Pancreas (tissue), 10 donors: ENCODE measurements around the gene ADAMTSL2. TPM values are rescaled to one million over a fixed set of nuclear protein-coding genes. Genes with fewer than 3 reads are reported as not detected.

ENCODE experiments used
- ATAC-seq, 4 donors: fragments of 200-7000 bp; cut with Tn5 transposase; one replicate each; pipeline versions ENCODE4 v1.8.0 to v1.9.1; 2020; ENCODE audit warnings: mild to moderate bottlenecking in 4 of 4, moderate library complexity in 4 of 4
- DNase-seq, 6 donors: peaks; one replicate each; pipeline ENCODE4 v3.0.0-alpha.2; 2020
- FAIRE-seq: peaks from 2 replicates; lab custom pipeline; 2012; peaks lifted over from hg19 to GRCh38; lab: Jason Lieb, UNC
- H3K27ac ChIP-seq, 4 donors: fragments of 200-600 bp; sonication (generic); 1 replicate in 3 of 4; 2 replicates in 1 of 4; pipeline versions ENCODE4 v1.5.0 to v1.8.0; 2020
- H3K27me3 ChIP-seq, 4 donors: fragments of 200-600 bp; one replicate each; pipeline ENCODE4 v1.8.0; 2021
- H3K36me3 ChIP-seq, 3 donors: fragments of 200-600 bp; sonication (generic) in 1 of 3; one replicate each; pipeline versions ENCODE4 v1.5.0 to v1.8.0; 2020 to 2021
- H3K4me1 ChIP-seq, 3 donors: fragments of 200-600 bp; one replicate each; pipeline ENCODE4 v1.8.0; 2021
- H3K4me3 ChIP-seq, 4 donors: fragments of 200-600 bp; sonication (generic) in 2 of 4; one replicate each; pipeline versions ENCODE4 v1.5.0 to v1.8.0; 2020 to 2021
- H3K9me3 ChIP-seq, 4 donors: fragments of 200-600 bp; one replicate each; pipeline ENCODE4 v1.8.0; 2021
- CTCF ChIP-seq, 4 donors: fragments of 200-600 bp; sonication (generic) in 3 of 4; IDR thresholded peaks; one replicate each; pipeline versions ENCODE4 v1.5.0 to v1.8.0; 2021; ENCODE audit warnings: antibody characterized with exemption in 4 of 4
- WGBS, 2 donors: extraction: QIAGEN DNeasy Blood & Tissue Kit; methylation state at CpG; one replicate each; pipeline ENCODE4 v1.1.7; 2013; 5-methylcytosine and 5-hydroxymethylcytosine counted together
- intact Hi-C, 3 donors: fragments of 100-400 bp; cut with DNase I; formaldehyde crosslinking; loops; one replicate each; pipeline versions ENCODE4 v1.11.1 to v1.14.2; 2022
- polyA plus RNA-seq, 2 donors: library from polyadenylated mRNA; stranded (reverse); fragments of 200-250 nt; gene quantifications; one replicate each; pipeline ENCODE4 v1.2.3, GENCODE V29; 2013
- total RNA-seq, 6 donors: library from RNA; stranded (reverse); fragmentation: NEBNext Ultra II Directional in 4 of 6; extraction: Animal tissue kit (Norgen Biotek cat#: 25700) in 4 of 6; gene quantifications; one replicate each; pipeline versions ENCODE4 v1.2.1 to v1.2.4, GENCODE V29; 2021 to 2023
- donor health status: healthy with polysubstance abuse.
- donor health status: DM: no; HTN: no; CAD: no; lungs with moderate emphysema.
- donor health status: DM: no; HTN: no; CAD: no.
- donor health status: control.
- donor health status: control.
- donor health status: Bipolar disorder and iron deficiency.
- donor health status: DM: yes; HTN: yes; CAD: no.
- donor health status: DM: no; HTN: no; CAD: no.
- donor health status: DM: no; HTN: no; CAD: no.
- donor health status: DM: yes; HTN: yes; CAD: no.

ADAMTSL2 gene
- total and polyA plus RNA-seq, 8 donors, result 1.5 to 12.9 (median 3.2) TPM

GRCh38 chr9:133600739-133601138, 66.2 kb downstream of the ADAMTSL2 start:
- ATAC-seq, result no peak
- DNase-seq, result no peak
- no peak for FAIRE-seq
- Histone ChIP-seq H3K4me3 (no peak overlapping the region), H3K27me3 (no peaks in the 10 kb centered on the region), H3K36me3 (no peaks in the 10 kb centered on the region), H3K4me1 (no peaks in the 10 kb centered on the region), H3K27ac (no peak overlapping the region), H3K9me3 (no peaks in the 10 kb centered on the region)
- TF ChIP-seq CTCF (IDR thresholded peaks at IDR 0.05), result no peak
- WGBS, 2 donors, result 58 to 70% methylated on average over 7 of the region's 7 CpGs
- intact Hi-C loops, result no loop called here

GRCh38 chr9:133601746-133602145, 67.2 kb downstream of the ADAMTSL2 start:
- intact Hi-C loops, result no loop called here
- ATAC-seq (no peak), DNase-seq (no peak), FAIRE-seq (no peak)
- no peak overlapping the region for H3K4me3 ChIP-seq
- no peaks in the 10 kb centered on the region for H3K27me3 ChIP-seq
- H3K9me3 ChIP-seq, result no peaks in the 10 kb centered on the region
- WGBS, 2 donors, result 73 to 82% methylated on average over 6 to 10 of the region's 10 CpGs
- no peak for TF ChIP-seq CTCF (IDR thresholded peaks at IDR 0.05)
- H3K27ac ChIP-seq, result no peak overlapping the region
- H3K36me3 ChIP-seq, result no peaks in the 10 kb centered on the region
- H3K4me1 ChIP-seq, result no peaks in the 10 kb centered on the region

- TF ChIP-seq CTCF (IDR thresholded peaks at IDR 0.05), result no peak
- H3K27me3 ChIP-seq, result no peaks in the 10 kb centered on the region
Measured at GRCh38 chr9:133602277-133602676, 67.8 kb downstream of the ADAMTSL2 start.

GRCh38 chr9:133603135-133603927, 68.8 kb downstream of the ADAMTSL2 start:
- DNase-seq, result no peak
- H3K27ac ChIP-seq, result no peak overlapping the region

More at GRCh38 chr9:133602277-133602676, 67.8 kb downstream of the ADAMTSL2 start:
- H3K4me3 ChIP-seq, result no peak overlapping the region
- WGBS, 2 donors, result 57 to 72% methylated on average over 10 of the region's 10 CpGs
- DNase-seq, result no peak
- FAIRE-seq, result no peak
- no peak for ATAC-seq
- no peaks in the 10 kb centered on the region for H3K36me3 ChIP-seq
- H3K4me1 ChIP-seq, result no peaks in the 10 kb centered on the region
- no peak overlapping the region for H3K27ac ChIP-seq
- intact Hi-C loops, result no loop called here
- no peaks in the 10 kb centered on the region for H3K9me3 ChIP-seq

More at GRCh38 chr9:133603135-133603927, 68.8 kb downstream of the ADAMTSL2 start:
- no peaks in the 10 kb centered on the region for H3K4me1 ChIP-seq
- H3K9me3 ChIP-seq, result no peaks in the 10 kb centered on the region
- 43 to 45% methylated on average over 14 of the region's 14 CpGs for WGBS, 2 donors
- intact Hi-C loops, result no loop called here
- FAIRE-seq, result no peak
- no peak for ATAC-seq
- peaks cover 0 to under 1% (median 0%) of the 10 kb centered on the region in 4 donors for H3K27me3 ChIP-seq
- H3K36me3 ChIP-seq, result no peaks in the 10 kb centered on the region
- no peak for TF ChIP-seq CTCF (IDR thresholded peaks at IDR 0.05)
- H3K4me3 ChIP-seq, result no peak overlapping the region
